Fibroblast of skin of scalp (primary cell): ENCODE measurements around the gene UBE2V1.

ENCODE experiments used
- DNase-seq: peaks from one replicate; pipeline ENCODE4 v3.0.0-alpha.2; 2013

UBE2V1 gene

GRCh38 chr20:50042370-50043313, 70.3 kb downstream of the UBE2V1 start:
- DNase-seq: no peak

GRCh38 chr20:50041246-50041873, 71.6 kb downstream of the UBE2V1 start:
- no peak for DNase-seq

GRCh38 chr20:50040432-50041245, 72.3 kb downstream of the UBE2V1 start:
- DNase-seq: no peak

- DNase-seq: no peak
These were observed 73.1 kb downstream of the UBE2V1 start for GRCh38 chr20:50039706-50040431.

- no peak for DNase-seq
These were observed 74.4 kb downstream of the UBE2V1 start for GRCh38 chr20:50038574-50038991.

GRCh38 chr20:50038169-50038568, 74.8 kb downstream of the UBE2V1 start:
- no peak for DNase-seq

GRCh38 chr20:50037575-50037974, 75.4 kb downstream of the UBE2V1 start:
- no peak for DNase-seq

- no peak for DNase-seq
These were observed 75.8 kb downstream of the UBE2V1 start for GRCh38 chr20:50037123-50037522.

- DNase-seq: no peak
These were observed 76.2 kb downstream of the UBE2V1 start for GRCh38 chr20:50036703-50037102.

- no peak for DNase-seq
These were observed 78.3 kb downstream of the UBE2V1 start for GRCh38 chr20:50034567-50035180.

GRCh38 chr20:50032955-50033666, 79.8 kb downstream of the UBE2V1 start:
- no peak for DNase-seq
